B cell (primary cell): ENCODE data around the gene ZBTB8B.

Experiments
- EZH2 ChIP-seq: IDR thresholded peaks from 2 replicates; pipeline ENCODE4 v1.6.1; 2012; ENCODE audit warnings: borderline replicate concordance, low read depth, mild to moderate bottlenecking, moderate library complexity, low read length; ENCODE audit not compliant: insufficient read depth, poor library complexity, severe bottlenecking
- TF ChIP-seq, protein P1 (sequence below): fragments of 200-600 bp; IDR thresholded peaks from one replicate; pipeline ENCODE4 v1.8.0; 2022; ENCODE audit warnings: antibody characterized with exemption, mild to moderate bottlenecking

DNA sequence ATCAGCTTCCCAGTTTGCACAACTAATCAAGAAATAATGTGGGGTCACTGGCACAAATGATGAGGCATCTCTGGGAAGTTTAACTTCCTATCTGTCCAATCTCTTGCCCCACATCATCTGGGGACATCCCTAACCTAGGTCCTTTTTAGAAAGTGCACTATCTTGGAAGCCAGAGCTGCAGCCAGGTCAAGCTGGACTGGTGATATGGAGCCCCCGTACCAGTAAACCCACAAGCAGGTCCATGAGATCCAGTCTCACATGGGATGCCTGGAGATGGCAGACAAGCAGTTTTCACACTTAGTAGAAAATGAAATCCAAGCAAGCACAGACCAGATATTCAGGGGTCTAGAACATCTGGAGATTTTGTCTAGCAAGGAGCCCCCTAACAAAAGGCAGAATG lies 43.1 kb upstream of the ZBTB8B start:
- TF ChIP-seq, protein P1, sequence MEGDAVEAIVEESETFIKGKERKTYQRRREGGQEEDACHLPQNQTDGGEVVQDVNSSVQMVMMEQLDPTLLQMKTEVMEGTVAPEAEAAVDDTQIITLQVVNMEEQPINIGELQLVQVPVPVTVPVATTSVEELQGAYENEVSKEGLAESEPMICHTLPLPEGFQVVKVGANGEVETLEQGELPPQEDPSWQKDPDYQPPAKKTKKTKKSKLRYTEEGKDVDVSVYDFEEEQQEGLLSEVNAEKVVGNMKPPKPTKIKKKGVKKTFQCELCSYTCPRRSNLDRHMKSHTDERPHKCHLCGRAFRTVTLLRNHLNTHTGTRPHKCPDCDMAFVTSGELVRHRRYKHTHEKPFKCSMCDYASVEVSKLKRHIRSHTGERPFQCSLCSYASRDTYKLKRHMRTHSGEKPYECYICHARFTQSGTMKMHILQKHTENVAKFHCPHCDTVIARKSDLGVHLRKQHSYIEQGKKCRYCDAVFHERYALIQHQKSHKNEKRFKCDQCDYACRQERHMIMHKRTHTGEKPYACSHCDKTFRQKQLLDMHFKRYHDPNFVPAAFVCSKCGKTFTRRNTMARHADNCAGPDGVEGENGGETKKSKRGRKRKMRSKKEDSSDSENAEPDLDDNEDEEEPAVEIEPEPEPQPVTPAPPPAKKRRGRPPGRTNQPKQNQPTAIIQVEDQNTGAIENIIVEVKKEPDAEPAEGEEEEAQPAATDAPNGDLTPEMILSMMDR: no peak
- TF ChIP-seq EZH2: no peak
